NT2/D1 (cell line): ENCODE measurements around the gene KDM4C.

Experiments
- SUZ12 ChIP-seq: IDR thresholded peaks from 2 replicates; pipeline ENCODE4 v1.6.1; 2011; ENCODE audit not compliant: insufficient read length, insufficient read depth; ENCODE audit errors: extremely low read depth
- YY1 ChIP-seq: IDR thresholded peaks from 2 replicates; pipeline ENCODE4 v1.6.1; 2011; ENCODE audit not compliant: insufficient read length, insufficient read depth
- ZNF274 ChIP-seq: IDR thresholded peaks from 2 replicates; pipeline ENCODE4 v1.6.1; 2011; ENCODE audit warnings: mild to moderate bottlenecking, low read depth, low read length

GRCh38 chr9:6880626-6881025, 122.9 kb downstream of the KDM4C start:
- TF ChIP-seq SUZ12 (no peak), YY1 (no peak), ZNF274 (no peak)
